NB4 (cell line): ENCODE measurements around the gene TTC31.

ENCODE experiments used
- CTCF ChIP-seq: IDR thresholded peaks from one replicate; pipeline ENCODE4 v1.5.1; 2012; ENCODE audit warnings: low read depth, low read length
- MAX ChIP-seq: IDR thresholded peaks from 2 replicates; pipeline ENCODE4 v1.6.1; 2011; ENCODE audit warnings: low read depth, low read length
- POLR2A ChIP-seq: IDR thresholded peaks from 2 replicates; pipeline ENCODE4 v1.6.1; 2011; ENCODE audit warnings: mild to moderate bottlenecking; ENCODE audit not compliant: insufficient read length; ENCODE audit errors: extremely low read depth

GRCh38 chr2:74538881-74539339 lies 56.0 kb downstream of the TTC31 start:
- no peak for TF ChIP-seq CTCF
- no peak for TF ChIP-seq POLR2A
- no peak for TF ChIP-seq MAX
